ENCODE measurements around the gene PPP6R1. TPM values are rescaled to one million over a fixed set of nuclear protein-coding genes. Genes with fewer than 3 reads are reported as not detected.
A peak's percentile ranks its signal among the peaks of the same experiment; 100 is the strongest.

The PPP6R1 gene
- 111 and 131 TPM in 2 replicates for total RNA-seq (2014; rRNA removed; shearing (Covaris generic))

- DNase-seq (ENCODE audit: low spot score), result peak; percentile 100
Measured at GRCh38 chr19:55258828-55259539, at the start of gene PPP6R1. TSS of gene PPP6R1 (minus strand) at chr19:55259017. CDS start at chr19:55247103, 11,914 bp downstream.

DNA sequence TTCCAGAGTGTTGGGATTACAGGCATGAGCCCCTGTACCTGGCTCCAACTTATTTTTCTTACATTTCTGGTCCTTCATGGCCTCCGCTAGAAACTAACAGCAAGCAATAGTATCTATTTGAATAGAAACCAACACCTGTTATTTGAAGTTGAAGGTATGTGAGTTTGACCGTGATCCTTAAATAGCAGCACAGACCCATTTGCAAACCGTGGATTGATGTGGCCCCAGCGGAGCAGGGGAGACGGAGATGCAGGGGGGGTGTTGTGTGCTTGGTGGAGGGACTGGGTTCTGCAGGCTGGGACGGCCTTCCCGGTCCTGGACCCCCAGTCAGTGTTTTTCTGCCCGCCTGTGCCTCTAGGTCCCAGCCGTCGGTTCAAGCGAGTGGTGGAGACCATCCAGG is 49.5 kb upstream of the PPP6R1 start:
- no peak for DNase-seq (ENCODE audit: low spot score)

DNA sequence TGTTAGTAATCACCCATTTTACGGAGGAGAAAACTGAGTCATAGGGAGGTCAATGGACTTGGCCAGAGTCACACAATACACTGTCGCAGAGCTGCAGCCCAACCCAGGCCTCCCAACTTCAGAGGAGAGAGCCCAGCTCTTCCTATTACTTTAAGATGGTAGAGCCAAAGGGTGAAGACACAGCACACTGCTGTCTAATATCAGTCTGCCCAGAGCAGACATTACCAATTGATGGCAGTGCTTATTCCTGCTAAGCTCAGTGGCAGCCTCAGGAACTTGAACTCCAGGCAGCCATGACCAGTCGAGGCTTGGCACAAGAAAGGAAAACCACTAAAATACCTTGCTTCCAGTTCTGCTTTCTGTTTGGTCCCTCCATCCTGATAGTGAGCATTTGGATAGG is 47.9 kb upstream of the PPP6R1 start:
- no peak for DNase-seq (ENCODE audit: low spot score)

DNA sequence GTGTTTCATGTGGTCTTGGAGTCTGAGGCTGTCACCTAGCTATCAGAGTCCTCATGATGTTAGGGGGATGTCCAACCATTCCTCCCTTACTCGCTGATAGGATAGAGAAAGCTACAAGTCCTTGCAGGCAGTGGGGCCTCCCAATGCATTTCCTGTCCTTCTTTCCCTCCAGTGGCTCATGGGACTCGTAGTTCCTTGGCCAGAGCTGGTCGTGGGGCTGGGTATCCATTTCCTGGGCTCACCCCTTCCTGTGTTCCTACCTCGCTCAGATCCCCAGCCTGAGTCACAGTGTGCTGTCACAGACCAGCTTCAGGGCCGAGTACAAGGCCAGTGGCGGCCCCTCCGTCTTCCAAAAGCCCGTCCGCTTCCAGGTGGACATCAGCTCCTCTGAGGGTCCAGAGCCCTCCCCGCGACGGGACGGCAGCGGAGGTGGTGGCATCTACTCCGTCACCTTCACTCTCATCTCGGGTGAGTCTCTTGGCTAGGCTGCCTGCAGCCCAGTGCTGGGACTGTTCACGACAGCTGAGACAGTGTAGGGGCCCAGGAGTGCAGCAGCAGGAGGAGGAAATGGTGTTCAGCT is 47.3 kb upstream of the PPP6R1 start:
- peak; percentile 27 for DNase-seq (ENCODE audit: low spot score)

GRCh38 chr19:55305491-55305890 is 46.7 kb upstream of the PPP6R1 start:
- DNase-seq (ENCODE audit: low spot score), result peak; percentile 75

DNA sequence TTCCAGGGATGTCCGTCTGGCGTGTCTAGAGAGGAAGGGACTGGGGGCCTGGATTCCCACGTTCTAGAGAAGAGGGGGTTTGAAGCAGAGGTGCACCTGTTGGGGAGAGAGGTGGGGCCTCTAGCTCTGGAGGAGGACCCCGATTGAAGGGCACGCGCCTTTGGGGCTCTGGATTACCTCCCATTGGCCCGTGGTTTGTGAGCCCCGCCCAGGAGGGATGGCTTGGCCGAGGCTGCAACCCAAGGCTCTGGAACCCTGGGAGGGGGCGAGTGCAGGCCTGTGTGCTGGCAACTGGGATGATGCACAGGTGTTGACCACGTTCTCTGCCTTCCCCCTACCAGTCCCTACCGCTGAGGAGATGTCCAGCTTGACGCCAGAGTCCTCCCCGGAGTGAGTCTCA is 46.2 kb upstream of the PPP6R1 start:
- no peak for DNase-seq (ENCODE audit: low spot score)

- DNase-seq (ENCODE audit: low spot score), result peak; percentile 87
Measured at GRCh38 chr19:55304279-55304978, 45.6 kb upstream of the PPP6R1 start.

- DNase-seq (ENCODE audit: low spot score), result no peak
Measured at GRCh38 chr19:55303477-55303876, 44.7 kb upstream of the PPP6R1 start.

DNA sequence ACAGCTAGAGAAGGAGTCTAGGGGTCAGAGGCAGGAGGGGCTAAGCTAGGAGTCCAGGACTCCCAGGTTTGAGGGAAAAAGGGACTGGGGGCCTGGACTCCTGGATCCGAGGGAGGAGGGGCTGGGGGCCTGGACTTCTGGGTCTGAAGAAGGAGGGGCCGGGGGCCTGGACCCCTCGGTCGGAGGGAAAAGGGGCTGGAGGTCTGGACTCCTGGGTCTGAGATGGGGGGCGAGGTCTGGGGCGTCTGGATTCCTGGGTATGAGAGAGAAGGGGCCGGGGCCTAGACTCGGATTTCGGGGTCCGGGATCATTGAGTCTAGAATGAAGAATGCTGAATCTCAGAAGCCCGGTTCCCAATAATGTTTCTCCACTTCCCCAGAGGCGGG is 43.5 kb upstream of the PPP6R1 start:
- no peak for DNase-seq (ENCODE audit: low spot score)

- peak; percentile 96 for DNase-seq (ENCODE audit: low spot score)
Measured at GRCh38 chr19:55301459-55302317, 42.9 kb upstream of the PPP6R1 start.

DNA sequence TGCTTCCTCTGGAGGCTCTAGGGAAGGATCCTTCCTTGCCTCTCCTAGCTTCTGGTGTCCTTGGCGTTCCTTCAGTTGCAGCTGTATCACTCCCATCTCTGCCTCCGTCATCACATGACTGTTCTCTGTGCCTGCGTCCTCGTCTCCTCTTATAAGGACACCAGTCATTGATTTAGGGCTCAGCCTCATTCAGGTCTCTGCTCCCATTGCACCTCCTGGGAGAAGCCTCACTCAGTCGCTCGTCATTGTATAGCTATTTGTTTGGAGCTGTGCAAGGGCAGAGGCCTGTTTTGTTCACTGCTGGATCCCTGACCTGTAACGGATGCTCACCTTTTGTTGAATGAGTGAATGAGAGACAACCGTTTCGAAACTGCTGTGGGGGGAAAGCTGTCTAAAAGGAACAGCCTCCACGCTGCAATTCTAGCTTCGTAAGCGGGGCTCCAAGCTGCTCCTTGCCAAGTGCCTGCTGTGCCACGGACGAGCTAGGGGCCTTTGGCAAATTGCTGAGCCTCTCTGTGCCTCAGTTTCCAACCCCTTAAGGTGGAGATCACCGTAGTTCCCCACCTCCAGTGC is 42.2 kb upstream of the PPP6R1 start:
- peak; percentile 23 for DNase-seq (ENCODE audit: low spot score)

- DNase-seq (ENCODE audit: low spot score), result no peak
Measured at GRCh38 chr19:55299991-55300390, 41.2 kb upstream of the PPP6R1 start.

GRCh38 chr19:55297267-55297666 is 38.5 kb upstream of the PPP6R1 start:
- no peak for DNase-seq (ENCODE audit: low spot score)

DNA sequence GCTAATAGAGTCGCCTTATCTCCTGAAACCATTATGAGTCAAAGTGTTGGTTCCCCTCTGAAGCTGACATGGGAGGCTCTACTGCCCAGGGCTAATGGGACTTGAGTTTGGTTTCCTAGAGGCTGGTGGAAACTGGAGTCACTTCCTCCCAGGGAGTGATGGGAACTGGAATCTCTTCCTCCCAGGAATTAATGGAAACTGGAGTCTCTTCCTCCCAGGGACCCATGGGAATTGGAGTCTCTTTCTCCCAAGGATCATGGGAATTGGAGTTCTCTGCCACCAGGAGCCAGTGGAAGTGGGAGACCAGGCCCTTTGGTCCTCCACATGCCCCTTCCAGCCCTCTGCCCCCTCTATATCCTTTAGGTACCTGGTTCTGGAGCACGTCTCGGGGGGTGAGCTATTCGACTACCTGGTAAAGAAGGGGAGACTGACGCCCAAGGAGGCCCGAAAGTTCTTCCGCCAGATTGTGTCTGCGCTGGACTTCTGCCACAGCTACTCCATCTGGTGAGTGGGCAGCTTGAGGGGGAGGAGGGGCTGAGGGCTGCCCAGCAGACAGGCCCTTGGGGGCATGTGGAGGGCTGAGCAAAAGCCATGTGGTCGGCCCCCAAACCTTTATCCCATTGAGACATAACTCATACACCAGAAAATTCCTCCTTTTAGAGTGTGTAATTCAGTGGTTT is 30.4 kb upstream of the PPP6R1 start:
- DNase-seq (ENCODE audit: low spot score), result peak; percentile 45

GRCh38 chr19:55287361-55288079 is 28.7 kb upstream of the PPP6R1 start:
- DNase-seq (ENCODE audit: low spot score), result no peak

- no peak for DNase-seq (ENCODE audit: low spot score)
Measured at GRCh38 chr19:55285229-55285890, 26.5 kb upstream of the PPP6R1 start.

GRCh38 chr19:55284405-55285058 is 25.7 kb upstream of the PPP6R1 start:
- no peak for DNase-seq (ENCODE audit: low spot score)

- no peak for DNase-seq (ENCODE audit: low spot score)
Measured at GRCh38 chr19:55283548-55284377, 24.9 kb upstream of the PPP6R1 start, which contains the start of gene BRSK1. TSS of gene BRSK1 (plus strand) at chr19:55283997. CDS start at chr19:55284443, 446 bp downstream.

Measured in HT-29 (cell line).